GM10266 (cell line): ENCODE results near the gene GRM2.

ENCODE experiments used
- DNase-seq: peaks from one replicate; pipeline ENCODE4 v3.0.0; 2012; ENCODE audit errors: extremely low spot score
- CTCF ChIP-seq: IDR thresholded peaks from 2 replicates; pipeline ENCODE4 v1.5.1; 2012; ENCODE audit warnings: mild to moderate bottlenecking, low read depth; ENCODE audit not compliant: control insufficient read depth, insufficient read depth; ENCODE audit errors: missing control alignments

Gene GRM2

GRCh38 chr3:51686512-51687215 lies 20.2 kb upstream of the GRM2 start:
- DNase-seq: peak; percentile 51
- no peak for TF ChIP-seq CTCF

GRCh38 chr3:51687431-51688205 lies 19.2 kb upstream of the GRM2 start:
- TF ChIP-seq CTCF: no peak
- DNase-seq: no peak

- DNase-seq: no peak
- TF ChIP-seq CTCF: no peak
Measured at GRCh38 chr3:51688206-51688600, 18.7 kb upstream of the GRM2 start.

- no peak for DNase-seq
- TF ChIP-seq CTCF: no peak
Measured at GRCh38 chr3:51691021-51691420, 15.8 kb upstream of the GRM2 start.

GRCh38 chr3:51691949-51692348 lies 14.9 kb upstream of the GRM2 start:
- no peak for TF ChIP-seq CTCF
- DNase-seq: no peak

- TF ChIP-seq CTCF: no peak
- DNase-seq: no peak
Measured at GRCh38 chr3:51692980-51693395, 13.9 kb upstream of the GRM2 start.

- DNase-seq: no peak
- no peak for TF ChIP-seq CTCF
Measured at GRCh38 chr3:51696954-51697353, 9.9 kb upstream of the GRM2 start.
